BE2C (cell line): ENCODE results near the gene ARSB.

Source experiments
- DNase-seq: peaks from one replicate; pipeline ENCODE4 v3.0.0-alpha.2; 2020
- H3K27me3 ChIP-seq: fragments of 250-450 bp; sonication (Bioruptor Pico); 2 replicates; pipeline ENCODE4 v1.5.1; 2020; ENCODE audit warnings: mild to moderate bottlenecking
- H3K36me3 ChIP-seq: fragments of 250-450 bp; sonication (Bioruptor Pico); 2 replicates; pipeline ENCODE4 v1.5.1; 2020; ENCODE audit warnings: mild to moderate bottlenecking
- H3K4me1 ChIP-seq: fragments of 250-450 bp; sonication (Bioruptor Pico); 2 replicates; pipeline ENCODE4 v1.5.1; 2020
- H3K4me3 ChIP-seq: 2 replicates; pipeline ENCODE4 v1.5.1; 2011; ENCODE audit warnings: low read depth, low read length
- H3K9me3 ChIP-seq: fragments of 250-450 bp; sonication (Bioruptor Pico); 2 replicates; pipeline ENCODE4 v1.5.1; 2020
- TF ChIP-seq, protein P1 (sequence below): IDR thresholded peaks from 2 replicates; pipeline ENCODE4 v1.5.1; 2012; ENCODE audit warnings: mild to moderate bottlenecking, low read depth, low read length

Gene ARSB

DNA sequence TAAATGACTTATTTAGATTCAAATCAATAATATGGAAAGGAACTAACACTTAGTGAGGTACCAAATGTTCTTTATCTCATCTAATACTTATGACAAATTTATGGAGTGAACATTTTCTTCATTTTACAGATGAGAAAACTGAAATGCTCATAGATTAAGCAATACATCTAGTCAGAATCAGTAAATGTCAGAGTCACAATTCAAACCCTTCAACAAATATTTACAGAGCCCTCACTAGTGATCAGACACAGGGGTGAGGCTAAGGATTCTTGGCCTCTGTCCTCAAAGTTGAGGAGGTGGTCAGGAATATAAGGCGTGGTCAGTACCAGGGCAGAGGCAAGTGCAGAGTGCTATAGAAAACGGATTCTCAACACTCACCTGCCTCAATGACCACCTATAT, 29.5 kb upstream of the ARSB start:
- peaks cover 33% of the 10 kb centered on the region for H3K27me3 ChIP-seq
- H3K4me3 ChIP-seq: no peak overlapping the region
- no peak for DNase-seq
- TF ChIP-seq, protein P1, sequence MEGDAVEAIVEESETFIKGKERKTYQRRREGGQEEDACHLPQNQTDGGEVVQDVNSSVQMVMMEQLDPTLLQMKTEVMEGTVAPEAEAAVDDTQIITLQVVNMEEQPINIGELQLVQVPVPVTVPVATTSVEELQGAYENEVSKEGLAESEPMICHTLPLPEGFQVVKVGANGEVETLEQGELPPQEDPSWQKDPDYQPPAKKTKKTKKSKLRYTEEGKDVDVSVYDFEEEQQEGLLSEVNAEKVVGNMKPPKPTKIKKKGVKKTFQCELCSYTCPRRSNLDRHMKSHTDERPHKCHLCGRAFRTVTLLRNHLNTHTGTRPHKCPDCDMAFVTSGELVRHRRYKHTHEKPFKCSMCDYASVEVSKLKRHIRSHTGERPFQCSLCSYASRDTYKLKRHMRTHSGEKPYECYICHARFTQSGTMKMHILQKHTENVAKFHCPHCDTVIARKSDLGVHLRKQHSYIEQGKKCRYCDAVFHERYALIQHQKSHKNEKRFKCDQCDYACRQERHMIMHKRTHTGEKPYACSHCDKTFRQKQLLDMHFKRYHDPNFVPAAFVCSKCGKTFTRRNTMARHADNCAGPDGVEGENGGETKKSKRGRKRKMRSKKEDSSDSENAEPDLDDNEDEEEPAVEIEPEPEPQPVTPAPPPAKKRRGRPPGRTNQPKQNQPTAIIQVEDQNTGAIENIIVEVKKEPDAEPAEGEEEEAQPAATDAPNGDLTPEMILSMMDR: no peak
- H3K9me3 ChIP-seq: no peaks in the 10 kb centered on the region
- H3K4me1 ChIP-seq: no peaks in the 10 kb centered on the region
- no peaks in the 10 kb centered on the region for H3K36me3 ChIP-seq

DNA sequence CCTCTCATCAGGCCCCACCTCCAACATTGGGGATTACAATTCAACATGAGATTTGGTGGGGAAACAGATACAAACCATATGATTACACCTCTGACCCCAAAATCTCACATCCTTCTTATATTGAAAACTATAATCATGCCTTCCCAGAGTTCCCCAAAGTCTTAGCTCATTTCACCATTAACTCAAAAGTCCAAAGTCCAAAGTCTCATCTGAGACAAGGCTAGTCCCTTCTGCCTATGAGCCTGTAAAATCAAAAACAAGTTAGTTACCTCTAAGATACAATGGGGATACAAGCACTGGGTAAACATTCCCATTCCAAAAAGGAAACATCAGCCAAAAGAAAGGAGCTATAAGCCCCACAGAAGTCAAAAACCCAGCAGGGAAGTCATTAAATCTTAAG, 26.8 kb upstream of the ARSB start:
- Histone ChIP-seq H3K27me3 (peaks cover 16% of the 10 kb centered on the region; the same call in 1 of the 2 replicates), H3K9me3 (no peaks in the 10 kb centered on the region), H3K4me3 (no peak overlapping the region), H3K36me3 (no peaks in the 10 kb centered on the region), H3K4me1 (no peaks in the 10 kb centered on the region)
- TF ChIP-seq, protein P1: no peak
- no peak for DNase-seq

DNA sequence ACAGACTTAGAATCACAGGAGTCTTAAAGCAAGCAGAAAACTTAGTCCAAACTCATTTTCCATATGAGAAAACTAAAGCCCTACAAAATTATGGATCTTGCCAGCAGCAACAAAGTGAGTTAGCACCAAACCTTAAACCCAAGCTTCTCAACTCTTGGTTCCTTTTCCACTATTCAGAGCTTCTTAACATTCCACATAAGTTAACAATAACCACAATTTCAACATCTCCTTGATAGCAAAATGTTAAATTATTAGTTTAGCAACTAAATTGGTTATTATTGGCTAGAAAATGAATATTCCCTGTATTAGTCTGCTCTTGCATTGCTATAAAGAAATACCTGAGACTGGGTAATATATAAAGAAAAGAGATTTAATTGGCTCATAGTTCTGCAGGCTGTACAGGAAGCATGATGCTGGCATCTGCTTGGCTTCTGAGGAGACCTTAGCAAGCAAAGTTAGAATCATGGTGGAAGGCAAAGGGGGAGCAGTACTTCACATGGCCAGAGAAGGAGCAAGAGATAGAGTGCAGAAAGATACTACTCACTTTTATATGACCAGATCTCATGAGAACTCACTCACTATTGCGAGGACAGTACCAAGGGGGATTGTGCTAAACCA, 26.2 kb upstream of the ARSB start:
- H3K9me3 ChIP-seq: no peaks in the 10 kb centered on the region
- no peaks in the 10 kb centered on the region for H3K4me1 ChIP-seq
- H3K27me3 ChIP-seq: peaks cover 13% of the 10 kb centered on the region; the same call in 1 of the 2 replicates
- no peaks in the 10 kb centered on the region for H3K36me3 ChIP-seq
- no peak overlapping the region for H3K4me3 ChIP-seq
- no peak for DNase-seq
- TF ChIP-seq, protein P1: peak; percentile 20

DNA sequence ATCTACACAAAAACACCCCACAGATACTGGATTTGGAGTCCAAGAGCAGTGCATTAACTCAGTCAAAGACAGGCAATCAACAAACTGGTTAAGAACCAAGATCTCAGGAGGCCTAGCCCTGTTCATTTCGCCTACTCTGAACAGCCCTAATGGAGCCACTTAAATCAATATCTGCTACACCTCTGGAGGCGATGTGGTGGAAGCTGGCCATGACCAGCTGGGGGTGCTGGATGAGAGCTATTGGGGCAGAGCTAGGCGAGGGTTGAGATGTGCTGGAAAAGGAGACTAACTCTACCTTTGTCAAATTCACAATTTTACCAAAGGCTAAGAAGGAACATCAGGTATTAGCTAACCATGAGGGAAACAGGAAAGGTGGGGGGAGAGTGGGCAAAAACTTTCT, 23.3 kb upstream of the ARSB start:
- no peak for DNase-seq
- Histone ChIP-seq H3K36me3 (no peaks in the 10 kb centered on the region), H3K4me1 (no peaks in the 10 kb centered on the region), H3K27me3 (no peaks in the 10 kb centered on the region; the same call in none of the 2 replicates), H3K4me3 (no peak overlapping the region), H3K9me3 (no peaks in the 10 kb centered on the region)
- TF ChIP-seq, protein P1: no peak

DNA sequence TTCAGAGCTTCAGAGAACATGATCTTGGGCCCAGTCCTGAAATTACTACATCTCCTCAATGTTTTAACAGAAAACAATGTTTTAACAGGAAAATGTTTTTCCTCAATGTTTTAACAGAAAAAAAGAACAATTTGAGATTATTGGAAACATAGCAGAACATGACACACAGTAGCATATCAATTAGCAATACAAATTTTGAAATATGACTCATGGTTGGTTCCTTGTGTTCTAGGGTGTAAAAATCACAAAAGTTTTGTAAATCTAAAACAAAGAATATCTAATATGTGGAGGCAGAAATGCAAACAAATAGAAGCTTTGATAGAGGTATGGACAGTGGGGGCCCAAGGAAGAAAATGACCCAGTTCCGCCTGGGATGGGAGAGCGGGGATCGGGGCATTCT, 22.8 kb upstream of the ARSB start:
- H3K9me3 ChIP-seq: no peaks in the 10 kb centered on the region
- H3K4me3 ChIP-seq: no peak overlapping the region
- no peak for DNase-seq
- peaks cover under 1% of the 10 kb centered on the region; the same call in 1 of the 2 replicates for H3K4me1 ChIP-seq
- H3K27me3 ChIP-seq: no peaks in the 10 kb centered on the region; the same call in none of the 2 replicates
- TF ChIP-seq, protein P1: no peak
- H3K36me3 ChIP-seq: no peaks in the 10 kb centered on the region

DNA sequence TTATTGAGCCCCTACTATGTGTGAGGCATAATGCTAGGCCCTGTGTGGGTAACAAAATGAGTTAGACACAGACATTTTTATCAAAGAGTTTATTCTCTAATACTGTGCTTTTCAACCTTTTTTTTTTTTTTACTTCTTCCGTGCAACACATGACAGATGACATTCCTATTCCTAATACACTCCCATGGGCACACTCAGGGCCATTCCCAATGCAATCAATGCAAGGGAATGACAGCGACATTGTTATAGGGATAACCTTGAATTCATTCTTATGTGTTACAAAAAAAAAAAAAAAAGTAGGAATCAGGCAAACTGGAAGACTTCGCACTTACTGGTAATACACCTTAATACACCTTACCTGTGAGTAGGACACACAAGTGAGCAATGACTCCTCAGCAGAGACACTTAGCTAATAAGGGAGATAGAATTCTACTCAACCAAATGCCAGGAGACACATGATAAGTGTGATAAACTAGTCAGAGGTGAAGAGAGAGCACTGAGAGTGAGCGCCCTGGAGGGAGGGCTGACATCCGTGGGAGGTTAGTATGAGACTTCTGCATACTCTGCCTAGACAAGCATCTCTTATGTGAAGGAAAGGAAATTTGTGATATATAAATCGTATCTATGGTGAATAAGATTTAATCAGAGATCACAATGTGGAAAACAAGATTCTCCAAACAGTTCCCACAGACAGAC, 21.0 kb upstream of the ARSB start:
- TF ChIP-seq, protein P1: no peak
- Histone ChIP-seq H3K4me1 (peaks cover 3% of the 10 kb centered on the region; the same call in 1 of the 2 replicates), H3K27me3 (no peaks in the 10 kb centered on the region; the same call in none of the 2 replicates), H3K36me3 (no peaks in the 10 kb centered on the region), H3K4me3 (no peak overlapping the region), H3K9me3 (no peaks in the 10 kb centered on the region)
- no peak for DNase-seq
